GM12891 (cell line): ENCODE results near the gene SULT4A1.
A peak's percentile ranks its signal among the peaks of the same experiment; 100 is the strongest.

Experiments
- DNase-seq: peaks from one replicate; pipeline ENCODE4 v3.0.0; 2011; ENCODE audit warnings: low spot score; ENCODE audit not compliant: insufficient read length
- FAIRE-seq: peaks from 2 replicates; lab custom pipeline; 2011; peaks lifted over from hg19 to GRCh38; lab: Jason Lieb, UNC
- PAX5 ChIP-seq: IDR thresholded peaks from 2 replicates; pipeline ENCODE4 v1.6.1; 2011; ENCODE audit warnings: low read length, moderate library complexity, mild to moderate bottlenecking; ENCODE audit not compliant: insufficient read depth, severe bottlenecking
- POLR2A ChIP-seq: IDR thresholded peaks from 2 replicates; pipeline ENCODE4 v1.6.1; 2011; ENCODE audit warnings: low read depth, low read length, control low read depth
- POLR2AphosphoS5 ChIP-seq: IDR thresholded peaks from 2 replicates; pipeline ENCODE4 v1.6.1; 2011; ENCODE audit warnings: low read depth, low read length, control low read depth
- POU2F2 ChIP-seq: IDR thresholded peaks from 2 replicates; pipeline ENCODE4 v1.6.1; 2011; ENCODE audit warnings: low read depth, mild to moderate bottlenecking, control low read depth, low read length, moderate library complexity
- SPI1 ChIP-seq: IDR thresholded peaks from 2 replicates; pipeline ENCODE4 v1.6.1; 2011; ENCODE audit warnings: low read depth, low read length, control low read depth
- TAF1 ChIP-seq: IDR thresholded peaks from 2 replicates; pipeline ENCODE4 v1.6.1; 2011; ENCODE audit warnings: low read depth, low read length, control low read depth

Gene SULT4A1

GRCh38 chr22:43887391-43887790 is 25.1 kb upstream of the SULT4A1 start:
- TF ChIP-seq POLR2AphosphoS5 = no peak
- TF ChIP-seq POLR2A = no peak
- TF ChIP-seq TAF1 = no peak
- no peak for TF ChIP-seq POU2F2
- FAIRE-seq = no peak
- no peak for DNase-seq

GRCh38 chr22:43886231-43886630 is 23.9 kb upstream of the SULT4A1 start:
- no peak for TF ChIP-seq POLR2A
- no peak for TF ChIP-seq POU2F2
- TF ChIP-seq PAX5 = no peak
- FAIRE-seq (no peak), DNase-seq (no peak)

GRCh38 chr22:43885786-43886185 is 23.5 kb upstream of the SULT4A1 start:
- FAIRE-seq (no peak), DNase-seq (no peak)
- TF ChIP-seq PAX5 (no peak), SPI1 (no peak), TAF1 (no peak), POLR2AphosphoS5 (no peak), POU2F2 (no peak), POLR2A (no peak)

- DNase-seq (no peak), FAIRE-seq (no peak)
- TF ChIP-seq POU2F2 (no peak), POLR2AphosphoS5 (no peak), POLR2A (no peak), PAX5 (no peak), TAF1 (no peak), SPI1 (no peak)
Measured at GRCh38 chr22:43885319-43885671, 23.0 kb upstream of the SULT4A1 start.

- peak; percentile 85 for FAIRE-seq
- peak; percentile 66 for DNase-seq
- TF ChIP-seq PAX5 = no peak
- TF ChIP-seq SPI1 = peak; percentile 49
Measured at GRCh38 chr22:43884600-43885318, 22.4 kb upstream of the SULT4A1 start.

GRCh38 chr22:43883719-43884415 is 21.6 kb upstream of the SULT4A1 start:
- FAIRE-seq (no peak), DNase-seq (no peak)
- TF ChIP-seq PAX5 (no peak), TAF1 (no peak), POLR2AphosphoS5 (no peak), POLR2A (no peak), SPI1 (no peak), POU2F2 (no peak)

GRCh38 chr22:43883012-43883661 is 20.8 kb upstream of the SULT4A1 start:
- FAIRE-seq (peak; percentile 81), DNase-seq (peak; percentile 79)
- TF ChIP-seq POLR2AphosphoS5 (no peak), TAF1 (no peak), PAX5 (no peak)

- FAIRE-seq (no peak), DNase-seq (no peak)
- no peak for TF ChIP-seq TAF1
- TF ChIP-seq SPI1 = no peak
Measured at GRCh38 chr22:43882122-43882767, 19.9 kb upstream of the SULT4A1 start.

- TF ChIP-seq POLR2AphosphoS5 = no peak
- TF ChIP-seq SPI1 = no peak
- no peak for TF ChIP-seq POU2F2
- no peak for TF ChIP-seq TAF1
- TF ChIP-seq POLR2A = no peak
- FAIRE-seq = no peak
- no peak for DNase-seq
Measured at GRCh38 chr22:43881091-43882061, 19.1 kb upstream of the SULT4A1 start.
